Muscle of arm (tissue), 12 donors: ENCODE results near the gene MLH1. TPM values are rescaled to one million over a fixed set of nuclear protein-coding genes. Genes with fewer than 3 reads are reported as not detected.

ENCODE experiments used
- DNase-seq: peaks from one replicate; pipeline ENCODE4 v3.0.0-alpha.2; 2013
- polyA plus RNA-seq, 12 donors: library from polyadenylated mRNA; unstranded; fragments of 120-200 nt; gene quantifications; one replicate each; pipeline ENCODE4 v1.2.1, GENCODE V29; 2013; ENCODE audit not compliant: insufficient read length in 12 of 12

The MLH1 gene
- polyA plus RNA-seq, 12 donors: 33.5 to 59.2 (median 48.6) TPM; not detected in 1

- no peak for DNase-seq
These were observed 23.5 kb upstream of the MLH1 start for GRCh38 chr3:36969540-36970432.

- no peak for DNase-seq
These were observed 21.2 kb upstream of the MLH1 start for GRCh38 chr3:36972163-36972562.

GRCh38 chr3:36973139-36973538 is 20.2 kb upstream of the MLH1 start:
- no peak for DNase-seq

GRCh38 chr3:36981006-36981405 is 12.3 kb upstream of the MLH1 start:
- no peak for DNase-seq

- no peak for DNase-seq
These were observed 5.0 kb upstream of the MLH1 start for GRCh38 chr3:36988356-36988755.

- no peak for DNase-seq
These were observed 4.3 kb upstream of the MLH1 start for GRCh38 chr3:36989005-36989404.

- no peak for DNase-seq
These were observed 3.8 kb upstream of the MLH1 start for GRCh38 chr3:36989568-36989967.

- DNase-seq: no peak
These were observed 2.2 kb upstream of the MLH1 start for GRCh38 chr3:36991147-36991546.

- no peak for DNase-seq
These were observed 1.2 kb upstream of the MLH1 start for GRCh38 chr3:36991923-36992805.

- DNase-seq: no peak
These were observed 452 bp upstream of the MLH1 start, which contains the start of gene EPM2AIP1 for GRCh38 chr3:36992806-36993325. Gene EPM2AIP1 (minus strand): TSS chr3:36993131. CDS start chr3:36993077, 54 bp downstream.

- no peak for DNase-seq
These were observed 21.3 kb downstream of the MLH1 start for GRCh38 chr3:37014620-37015019.

GRCh38 chr3:37015642-37016041 is 22.3 kb downstream of the MLH1 start:
- DNase-seq: no peak

GRCh38 chr3:37016903-37017302 is 23.6 kb downstream of the MLH1 start:
- no peak for DNase-seq

- DNase-seq: no peak
These were observed 24.4 kb downstream of the MLH1 start for GRCh38 chr3:37017683-37018082.

- no peak for DNase-seq
These were observed 30.8 kb downstream of the MLH1 start for GRCh38 chr3:37024092-37024491.

GRCh38 chr3:37024820-37025405 is 31.6 kb downstream of the MLH1 start:
- no peak for DNase-seq

- DNase-seq: no peak
These were observed 32.4 kb downstream of the MLH1 start for GRCh38 chr3:37025561-37026335.

GRCh38 chr3:37026851-37027250 is 33.5 kb downstream of the MLH1 start:
- no peak for DNase-seq

- DNase-seq: no peak
These were observed 35.0 kb downstream of the MLH1 start for GRCh38 chr3:37028329-37028728.

- no peak for DNase-seq
These were observed 35.8 kb downstream of the MLH1 start for GRCh38 chr3:37029111-37029510.

- DNase-seq: no peak
These were observed 36.3 kb downstream of the MLH1 start for GRCh38 chr3:37029516-37030163.
